Measurements from ENCODE around the gene XYLT2.

The XYLT2 gene

DNA sequence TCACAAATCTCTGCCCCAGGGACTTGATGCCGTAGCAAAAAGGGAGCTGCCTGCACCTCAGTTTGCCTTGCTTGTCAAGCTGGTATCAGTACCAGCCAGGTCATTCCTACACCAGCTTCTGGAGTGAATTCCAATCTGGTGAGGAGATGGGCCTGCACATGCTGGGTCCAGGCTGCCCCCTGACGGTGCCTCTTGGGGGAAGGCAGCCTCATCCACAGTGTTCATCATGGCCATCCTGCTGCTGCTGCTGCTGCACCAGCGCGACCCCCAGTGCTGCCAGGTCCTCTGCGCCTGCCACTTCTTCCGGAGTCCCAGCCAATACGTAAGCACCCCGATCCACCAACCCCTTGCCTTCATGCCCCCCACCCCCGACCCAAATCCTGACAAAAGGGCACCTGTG lies 18.8 kb downstream of the XYLT2 start:
- H3K4me3 ChIP-seq (ENCODE audit: low read depth, low read length): no peak overlapping the region
- no peak for DNase-seq (ENCODE audit: low read depth)
- TF ChIP-seq, protein P1, sequence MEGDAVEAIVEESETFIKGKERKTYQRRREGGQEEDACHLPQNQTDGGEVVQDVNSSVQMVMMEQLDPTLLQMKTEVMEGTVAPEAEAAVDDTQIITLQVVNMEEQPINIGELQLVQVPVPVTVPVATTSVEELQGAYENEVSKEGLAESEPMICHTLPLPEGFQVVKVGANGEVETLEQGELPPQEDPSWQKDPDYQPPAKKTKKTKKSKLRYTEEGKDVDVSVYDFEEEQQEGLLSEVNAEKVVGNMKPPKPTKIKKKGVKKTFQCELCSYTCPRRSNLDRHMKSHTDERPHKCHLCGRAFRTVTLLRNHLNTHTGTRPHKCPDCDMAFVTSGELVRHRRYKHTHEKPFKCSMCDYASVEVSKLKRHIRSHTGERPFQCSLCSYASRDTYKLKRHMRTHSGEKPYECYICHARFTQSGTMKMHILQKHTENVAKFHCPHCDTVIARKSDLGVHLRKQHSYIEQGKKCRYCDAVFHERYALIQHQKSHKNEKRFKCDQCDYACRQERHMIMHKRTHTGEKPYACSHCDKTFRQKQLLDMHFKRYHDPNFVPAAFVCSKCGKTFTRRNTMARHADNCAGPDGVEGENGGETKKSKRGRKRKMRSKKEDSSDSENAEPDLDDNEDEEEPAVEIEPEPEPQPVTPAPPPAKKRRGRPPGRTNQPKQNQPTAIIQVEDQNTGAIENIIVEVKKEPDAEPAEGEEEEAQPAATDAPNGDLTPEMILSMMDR (IDR thresholded peaks at IDR 0.05; ENCODE audit: low read depth, low read length, missing control alignments): no peak

DNA sequence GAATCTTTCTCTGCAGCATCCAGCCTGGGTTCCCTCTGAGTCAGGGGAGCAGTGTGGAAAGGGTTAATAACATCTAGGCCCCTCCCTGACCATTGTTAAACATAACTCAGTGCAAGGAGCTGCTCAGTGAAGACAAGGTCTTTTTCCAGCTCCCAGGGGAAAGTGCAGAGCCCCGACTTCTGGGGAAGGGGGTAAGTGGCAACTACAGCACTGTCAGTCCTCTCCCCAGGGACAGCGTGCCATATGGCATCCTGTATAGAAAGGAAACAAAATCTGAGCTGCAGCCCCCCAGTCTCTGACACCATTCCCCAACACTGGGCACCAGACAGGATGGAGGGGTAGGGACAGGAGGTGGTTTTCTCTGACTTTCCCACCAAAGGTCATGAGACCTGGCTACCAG lies 19.2 kb downstream of the XYLT2 start:
- TF ChIP-seq, protein P1 (IDR thresholded peaks at IDR 0.05; ENCODE audit: low read depth, low read length, missing control alignments): no peak
- no peak for DNase-seq (ENCODE audit: low read depth)
- H3K4me3 ChIP-seq (ENCODE audit: low read depth, low read length): no peak overlapping the region

DNA sequence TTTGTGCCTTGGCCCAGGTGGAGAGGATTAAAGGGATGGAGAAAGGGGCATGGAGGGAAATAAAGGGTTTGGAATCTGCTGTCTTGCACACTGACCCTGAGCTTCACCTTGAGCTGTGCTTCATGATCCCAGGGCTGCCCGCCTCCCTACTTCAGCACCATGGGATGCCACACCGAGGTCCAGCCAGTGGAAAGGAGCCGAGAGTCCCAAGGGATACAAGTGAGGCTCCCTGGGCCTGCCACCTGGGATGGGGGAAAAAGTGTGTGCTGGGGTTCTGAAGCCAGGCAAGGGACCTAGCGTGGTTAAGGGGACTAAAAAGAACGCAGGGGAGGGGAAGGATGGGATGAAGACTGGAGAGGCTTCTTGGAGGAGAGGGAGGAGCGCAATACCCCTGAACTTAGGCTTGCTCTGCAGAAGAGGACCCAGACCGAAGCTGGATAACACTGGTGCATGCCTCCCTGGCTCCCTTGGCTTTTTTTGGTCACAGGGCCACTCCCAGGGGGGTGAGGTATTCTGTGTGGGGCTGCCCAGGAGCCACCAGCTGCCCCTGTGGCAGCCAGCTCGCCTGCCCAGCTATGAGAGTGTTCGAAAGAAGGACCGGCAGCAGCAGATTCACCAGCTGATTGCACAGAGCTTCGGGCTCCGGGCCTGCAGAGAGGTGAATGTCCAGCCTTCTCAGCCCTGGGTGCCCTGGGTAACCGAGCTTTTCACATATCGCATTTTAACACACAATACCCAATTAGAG lies 19.9 kb downstream of the XYLT2 start:
- TF ChIP-seq, protein P1 (IDR thresholded peaks at IDR 0.05; ENCODE audit: low read depth, low read length, missing control alignments): no peak
- no peak overlapping the region for H3K4me3 ChIP-seq (ENCODE audit: low read depth, low read length)
- no peak for DNase-seq (ENCODE audit: low read depth)

DNA sequence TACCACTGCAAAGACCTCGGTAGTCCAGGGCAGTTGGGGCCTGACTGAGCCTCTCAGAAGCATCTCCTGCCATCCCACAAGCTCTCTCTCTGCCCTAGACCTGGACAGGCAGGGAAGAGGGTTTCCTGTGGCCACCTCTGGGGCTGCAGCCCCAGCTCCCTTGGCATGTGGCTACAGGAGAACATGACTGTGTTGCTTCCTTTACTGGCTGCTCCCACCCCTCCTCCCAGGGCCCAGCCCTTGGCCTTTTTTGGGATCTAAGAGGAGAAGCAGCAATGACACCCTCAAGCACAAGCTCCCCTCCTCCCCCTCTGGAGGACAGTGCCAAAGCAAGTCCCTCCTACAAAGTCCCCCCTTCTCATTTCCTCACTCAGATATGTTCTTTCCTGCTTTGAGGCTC lies 21.5 kb downstream of the XYLT2 start:
- no peak for DNase-seq (ENCODE audit: low read depth)
- TF ChIP-seq, protein P1 (IDR thresholded peaks at IDR 0.05; ENCODE audit: low read depth, low read length, missing control alignments): no peak
- H3K4me3 ChIP-seq (ENCODE audit: low read depth, low read length): no peak overlapping the region

DNA sequence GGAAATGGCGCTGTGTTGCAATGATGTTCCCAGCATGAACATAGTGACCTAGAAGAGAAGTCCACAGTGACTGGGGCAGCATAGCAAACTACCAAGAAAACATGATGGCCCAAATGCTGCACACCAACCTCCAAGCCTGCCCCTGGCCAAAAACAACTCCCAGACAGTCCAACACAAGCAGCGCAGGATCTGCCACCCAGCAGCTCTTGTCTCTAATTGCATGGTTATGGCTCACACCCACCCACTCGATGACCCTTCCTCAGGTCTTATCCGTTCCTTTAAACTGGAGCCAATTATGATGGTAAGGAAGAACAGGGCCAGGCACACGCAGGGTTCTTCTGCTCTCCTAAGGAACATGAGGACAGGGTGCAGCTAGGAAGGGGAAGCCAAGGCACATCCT lies 24.1 kb downstream of the XYLT2 start:
- H3K4me3 ChIP-seq (ENCODE audit: low read depth, low read length): no peak overlapping the region
- TF ChIP-seq, protein P1 (IDR thresholded peaks at IDR 0.05; ENCODE audit: low read depth, low read length, missing control alignments): no peak
- DNase-seq (ENCODE audit: low read depth): no peak

DNA sequence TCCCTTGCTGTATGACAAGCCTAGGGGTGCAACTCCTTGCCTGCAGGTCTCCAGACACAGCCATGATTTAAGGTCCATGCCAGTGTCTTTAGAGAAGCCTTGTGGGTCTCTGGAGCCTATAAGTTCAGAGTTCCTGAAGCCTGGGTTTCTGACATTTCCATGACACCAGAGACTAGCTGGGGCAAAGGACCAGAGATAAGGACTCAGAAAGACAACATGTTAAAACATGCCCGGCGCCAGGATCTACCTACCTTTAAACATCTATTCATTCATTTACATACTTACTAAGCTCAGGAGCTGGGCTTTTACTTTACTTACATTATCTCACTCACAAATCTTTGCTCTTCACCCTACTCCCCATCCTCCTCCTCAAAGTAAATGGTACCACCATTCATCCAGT lies 25.6 kb downstream of the XYLT2 start:
- TF ChIP-seq, protein P1 (IDR thresholded peaks at IDR 0.05; ENCODE audit: low read depth, low read length, missing control alignments): no peak
- DNase-seq (ENCODE audit: low read depth): no peak
- H3K4me3 ChIP-seq (ENCODE audit: low read depth, low read length): peak overlapping the region; percentile 73; the same call in 1 of the 2 replicates

DNA sequence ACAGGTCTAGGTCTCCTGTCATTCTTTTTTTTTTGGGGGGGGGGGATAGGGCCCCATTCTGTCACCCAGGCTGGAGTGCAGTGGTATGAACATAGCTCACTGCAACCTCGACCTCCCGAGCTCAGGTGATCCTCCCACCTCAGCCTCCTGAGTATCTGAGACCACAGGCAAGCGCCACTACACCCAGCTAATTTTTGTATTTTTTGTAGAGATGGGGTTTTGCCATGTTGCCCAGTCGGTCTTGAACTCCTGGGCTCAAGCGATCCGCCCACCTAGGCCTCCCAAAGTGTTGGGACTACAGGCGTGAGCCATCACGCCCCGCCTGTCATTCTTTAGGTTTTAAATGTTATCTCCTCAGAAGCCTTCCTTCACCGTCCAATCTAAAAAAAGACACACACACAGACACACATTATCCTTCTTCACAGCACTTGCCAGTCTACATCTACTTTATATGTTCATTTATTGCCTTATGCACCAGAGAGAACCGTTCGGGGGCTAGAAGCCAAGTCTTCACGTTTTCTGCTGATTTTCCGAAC lies 26.4 kb downstream of the XYLT2 start:
- TF ChIP-seq, protein P1 (IDR thresholded peaks at IDR 0.05; ENCODE audit: low read depth, low read length, missing control alignments): no peak
- H3K4me3 ChIP-seq (ENCODE audit: low read depth, low read length): peak overlapping the region; percentile 73
- DNase-seq (ENCODE audit: low read depth): no peak
